ENCODE measurements around the gene EXOC2.

The EXOC2 gene

GRCh38 chr6:520820-521219 lies 172.1 kb downstream of the EXOC2 start:
- in situ Hi-C loops (cut with HindIII; ENCODE audit: low sequenced_read_pairs), result no loop called here
- TF ChIP-seq CTCF (IDR thresholded peaks at IDR 0.05; ENCODE audit: low read depth, low read length), result no peak
- H3K4me3 ChIP-seq (ENCODE audit: low read depth, low read length), result no peak overlapping the region
- DNase-seq (ENCODE audit: low read depth, low spot score), result no peak

DNA sequence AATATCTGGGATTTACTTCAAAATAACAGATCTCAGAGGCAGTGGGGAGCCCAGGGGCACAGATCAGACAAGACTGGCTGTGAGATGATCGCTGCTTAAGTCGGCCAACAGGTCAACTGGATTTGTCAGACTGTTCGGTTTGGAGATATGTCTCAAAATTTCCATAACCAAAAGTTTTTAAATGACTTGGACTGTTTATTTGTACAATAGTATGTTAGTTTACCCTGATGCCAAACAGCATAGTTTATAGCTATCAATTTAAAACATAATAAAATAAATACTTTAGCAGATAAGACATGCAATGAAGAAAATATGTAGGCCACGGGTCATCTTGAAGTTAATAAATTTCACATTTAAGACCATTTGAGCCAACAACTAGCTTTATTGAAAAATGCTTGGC lies 174.7 kb downstream of the EXOC2 start:
- TF ChIP-seq CTCF (IDR thresholded peaks at IDR 0.05; ENCODE audit: low read depth, low read length), result no peak
- in situ Hi-C loops (cut with HindIII; ENCODE audit: low sequenced_read_pairs), result no loop called here
- DNase-seq (ENCODE audit: low read depth, low spot score), result no peak
- H3K4me3 ChIP-seq (ENCODE audit: low read depth, low read length), result no peak overlapping the region

DNA sequence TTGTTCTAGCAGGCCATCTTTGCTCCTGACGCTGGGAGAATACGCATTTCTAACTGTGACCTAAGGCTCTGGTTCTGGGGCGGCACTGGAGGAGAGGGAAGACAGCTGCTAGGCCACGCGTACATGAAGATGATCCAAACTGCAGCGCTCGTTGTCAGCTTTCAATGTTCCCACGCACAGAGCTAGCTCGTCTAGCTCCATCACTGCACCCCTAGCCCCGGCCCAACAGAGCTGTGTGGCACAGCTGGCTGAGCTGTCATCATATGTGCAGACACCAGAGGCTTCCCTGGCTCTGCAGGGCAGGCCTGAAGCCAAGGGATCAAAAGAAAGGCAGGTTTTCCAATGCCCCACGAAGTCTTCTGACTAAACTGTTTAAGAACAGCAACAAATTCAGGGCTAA lies 176.7 kb downstream of the EXOC2 start:
- H3K4me3 ChIP-seq (ENCODE audit: low read depth, low read length), result no peak overlapping the region
- in situ Hi-C loops (cut with HindIII; ENCODE audit: low sequenced_read_pairs), result no loop called here
- no peak for TF ChIP-seq CTCF (IDR thresholded peaks at IDR 0.05; ENCODE audit: low read depth, low read length)
- DNase-seq (ENCODE audit: low read depth, low spot score), result no peak

GRCh38 chr6:515267-515666 lies 177.7 kb downstream of the EXOC2 start:
- H3K4me3 ChIP-seq (ENCODE audit: low read depth, low read length), result no peak overlapping the region
- in situ Hi-C loops (cut with HindIII; ENCODE audit: low sequenced_read_pairs), result no loop called here
- DNase-seq (ENCODE audit: low read depth, low spot score), result no peak
- no peak for TF ChIP-seq CTCF (IDR thresholded peaks at IDR 0.05; ENCODE audit: low read depth, low read length)

- no peak overlapping the region for H3K4me3 ChIP-seq (ENCODE audit: low read depth, low read length)
- in situ Hi-C loops (cut with HindIII; ENCODE audit: low sequenced_read_pairs), result no loop called here
- TF ChIP-seq CTCF (IDR thresholded peaks at IDR 0.05; ENCODE audit: low read depth, low read length), result no peak
- DNase-seq (ENCODE audit: low read depth, low spot score), result no peak
Observed at GRCh38 chr6:514396-514978, 178.5 kb downstream of the EXOC2 start.

GRCh38 chr6:513961-514360 lies 179.0 kb downstream of the EXOC2 start:
- TF ChIP-seq CTCF (IDR thresholded peaks at IDR 0.05; ENCODE audit: low read depth, low read length), result no peak
- in situ Hi-C loops (cut with HindIII; ENCODE audit: low sequenced_read_pairs), result no loop called here
- H3K4me3 ChIP-seq (ENCODE audit: low read depth, low read length), result no peak overlapping the region
- no peak for DNase-seq (ENCODE audit: low read depth, low spot score)

GRCh38 chr6:513058-513457 lies 179.9 kb downstream of the EXOC2 start:
- in situ Hi-C loops (cut with HindIII; ENCODE audit: low sequenced_read_pairs), result no loop called here
- no peak overlapping the region for H3K4me3 ChIP-seq (ENCODE audit: low read depth, low read length)
- no peak for TF ChIP-seq CTCF (IDR thresholded peaks at IDR 0.05; ENCODE audit: low read depth, low read length)
- no peak for DNase-seq (ENCODE audit: low read depth, low spot score)
